A673 (cell line): ENCODE data around the gene HTR5A.

ENCODE experiments used
- EZH2 ChIP-seq: fragments of 200-600 bp; sonication (generic); IDR thresholded peaks from 2 replicates; pipeline ENCODE4 v1.6.1; 2017; ENCODE audit warnings: borderline replicate concordance, low read depth, mild to moderate bottlenecking, mixed read lengths, antibody characterized with exemption, low read length; ENCODE audit not compliant: poor library complexity, severe bottlenecking
- TF ChIP-seq, protein P1 (sequence below): fragments of 300-800, 200-600 bp; sonication (generic); conservative IDR thresholded peaks from 2 replicates; pipeline ENCODE4 v1.5.1; 2017; ENCODE audit warnings: low read depth, mild to moderate bottlenecking, antibody characterized with exemption, low read length, moderate library complexity, mixed read lengths

- TF ChIP-seq EZH2 = no peak
- TF ChIP-seq, protein P1, sequence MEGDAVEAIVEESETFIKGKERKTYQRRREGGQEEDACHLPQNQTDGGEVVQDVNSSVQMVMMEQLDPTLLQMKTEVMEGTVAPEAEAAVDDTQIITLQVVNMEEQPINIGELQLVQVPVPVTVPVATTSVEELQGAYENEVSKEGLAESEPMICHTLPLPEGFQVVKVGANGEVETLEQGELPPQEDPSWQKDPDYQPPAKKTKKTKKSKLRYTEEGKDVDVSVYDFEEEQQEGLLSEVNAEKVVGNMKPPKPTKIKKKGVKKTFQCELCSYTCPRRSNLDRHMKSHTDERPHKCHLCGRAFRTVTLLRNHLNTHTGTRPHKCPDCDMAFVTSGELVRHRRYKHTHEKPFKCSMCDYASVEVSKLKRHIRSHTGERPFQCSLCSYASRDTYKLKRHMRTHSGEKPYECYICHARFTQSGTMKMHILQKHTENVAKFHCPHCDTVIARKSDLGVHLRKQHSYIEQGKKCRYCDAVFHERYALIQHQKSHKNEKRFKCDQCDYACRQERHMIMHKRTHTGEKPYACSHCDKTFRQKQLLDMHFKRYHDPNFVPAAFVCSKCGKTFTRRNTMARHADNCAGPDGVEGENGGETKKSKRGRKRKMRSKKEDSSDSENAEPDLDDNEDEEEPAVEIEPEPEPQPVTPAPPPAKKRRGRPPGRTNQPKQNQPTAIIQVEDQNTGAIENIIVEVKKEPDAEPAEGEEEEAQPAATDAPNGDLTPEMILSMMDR = no peak
Measured at GRCh38 chr7:155129186-155129585, 59.1 kb downstream of the HTR5A start.
